Inflammatory macrophage treated with lipopolysaccharide for 1 hour (primary cell): Measurements from ENCODE around the gene DPYSL4.

ENCODE experiments used
- DNase-seq, 2 donors: peaks; one replicate each; pipeline ENCODE4 v3.0.0-alpha.2; 2020 to 2022

DPYSL4 gene

DNA sequence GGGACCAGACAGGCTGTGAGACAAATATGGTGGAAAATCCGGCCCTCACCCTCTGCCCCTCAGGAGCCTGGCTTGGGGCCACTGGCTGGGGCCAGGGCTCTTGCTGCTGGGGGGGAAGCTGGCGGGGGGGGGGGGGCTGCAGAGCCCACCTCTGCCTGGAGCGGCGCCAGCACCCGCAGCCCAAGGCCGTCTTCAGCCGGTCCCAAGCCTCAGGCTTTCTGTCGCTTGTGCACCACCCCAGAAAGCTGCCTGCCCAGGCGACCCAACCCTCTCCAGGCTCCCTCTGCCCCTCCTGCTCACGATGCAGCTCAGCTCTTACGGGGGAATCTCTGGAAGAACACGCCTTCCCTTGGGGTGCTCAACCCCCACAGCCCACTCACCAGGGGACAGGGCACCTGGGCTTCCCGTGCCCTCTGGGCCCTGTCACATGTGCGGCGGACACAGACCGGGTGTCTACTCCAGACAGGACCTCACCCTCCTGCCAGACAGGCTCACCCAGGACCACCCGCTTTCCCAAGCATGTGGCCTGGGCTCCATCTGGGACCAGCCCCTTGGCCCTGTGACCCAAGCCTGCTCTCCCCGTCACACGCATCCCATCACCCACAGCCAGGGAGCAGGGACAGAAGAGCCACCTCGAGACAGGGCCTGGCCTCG is 43.9 kb downstream of the DPYSL4 start:
- DNase-seq, result no peak

DNA sequence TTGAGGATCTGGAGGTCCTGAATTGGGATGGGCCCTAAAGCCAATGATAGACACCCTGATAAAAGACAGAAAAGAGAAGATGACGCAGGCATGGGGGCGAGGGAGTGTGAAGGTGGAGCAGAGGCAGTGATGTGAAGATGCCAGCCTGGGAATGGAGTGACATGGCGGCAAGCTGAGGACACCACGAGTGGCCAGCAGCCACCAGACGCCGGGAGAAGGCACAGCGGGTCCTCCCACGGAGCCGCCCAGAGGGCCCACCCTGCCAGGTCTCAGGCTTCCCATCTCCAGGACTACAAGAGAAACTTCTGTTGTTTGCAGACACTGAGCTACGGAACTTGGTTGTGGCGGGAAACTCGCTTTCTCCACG is 44.9 kb downstream of the DPYSL4 start:
- no peak for DNase-seq

DNA sequence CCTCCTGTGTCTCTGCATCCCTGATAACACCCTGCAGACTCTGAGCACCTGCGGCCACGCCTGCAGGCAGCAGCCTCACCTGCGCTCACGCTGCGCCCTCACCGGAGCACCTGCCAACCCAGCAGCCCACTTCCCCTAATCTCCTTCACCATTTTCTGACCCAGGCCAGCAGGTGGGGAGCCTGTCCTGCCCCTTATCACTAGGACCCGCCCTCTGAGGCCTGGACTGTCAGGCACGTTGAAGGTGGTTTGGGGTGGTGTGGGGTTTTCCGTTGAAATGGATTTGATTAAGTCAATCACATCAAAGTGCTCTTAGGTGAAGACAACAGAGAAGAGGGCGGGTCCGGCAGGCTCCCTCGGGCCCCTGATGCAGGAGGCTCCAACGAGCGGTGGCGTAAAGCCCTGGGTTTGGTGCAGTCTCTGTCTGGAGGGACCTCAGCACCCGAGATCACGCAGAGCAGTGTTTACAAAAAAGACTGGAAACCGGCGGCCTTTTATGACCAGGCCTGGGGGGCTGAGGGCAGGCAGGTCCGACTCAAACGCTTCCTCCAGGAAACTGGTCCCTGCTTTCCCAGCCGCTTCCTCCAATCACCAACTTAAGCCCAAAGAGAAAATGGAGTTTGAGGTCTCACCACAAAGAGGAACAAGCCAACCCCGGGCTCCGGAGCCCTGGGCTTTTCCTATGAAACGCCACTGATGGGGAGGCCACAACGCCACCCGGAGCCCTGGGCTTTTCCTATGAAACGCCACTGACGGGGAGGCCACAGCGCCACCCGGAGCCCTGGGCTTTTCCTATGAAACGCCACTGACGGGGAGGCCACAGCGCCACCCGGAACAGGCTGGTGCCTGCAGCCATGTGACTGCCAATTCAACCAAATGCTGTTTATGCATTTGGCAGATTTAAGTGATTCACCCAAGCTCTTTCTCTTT is 45.5 kb downstream of the DPYSL4 start:
- peak; percentile 77 to 91 for DNase-seq

DNA sequence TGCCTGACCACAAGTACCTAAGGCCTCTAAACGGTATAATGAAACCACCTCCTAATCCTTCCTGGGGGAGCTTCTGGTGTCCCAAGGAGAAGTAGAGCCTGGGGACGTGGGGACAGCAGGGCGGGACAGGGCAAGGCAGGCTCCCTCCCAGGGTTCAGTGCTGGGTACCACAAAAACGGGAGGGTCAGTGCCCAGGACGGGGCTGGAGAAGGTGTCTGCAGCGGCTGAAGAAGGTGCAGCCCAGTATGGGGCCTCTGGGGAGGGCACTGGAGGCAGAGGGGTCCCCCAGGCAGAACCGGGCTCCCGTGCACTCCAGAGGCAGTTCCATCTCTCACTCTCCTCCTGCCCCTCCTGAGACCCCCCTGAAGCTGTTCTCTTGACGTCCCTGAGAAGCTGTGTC is 46.2 kb downstream of the DPYSL4 start:
- no peak for DNase-seq

GRCh38 chr10:132233501-132234085 is 46.8 kb downstream of the DPYSL4 start:
- no peak for DNase-seq

GRCh38 chr10:132234860-132235259 is 48.1 kb downstream of the DPYSL4 start:
- no peak for DNase-seq

GRCh38 chr10:132236161-132236560 is 49.4 kb downstream of the DPYSL4 start:
- no peak for DNase-seq

- no peak for DNase-seq
Measured at GRCh38 chr10:132236881-132237280, 50.1 kb downstream of the DPYSL4 start.

GRCh38 chr10:132237396-132237795 is 50.6 kb downstream of the DPYSL4 start:
- no peak for DNase-seq

DNA sequence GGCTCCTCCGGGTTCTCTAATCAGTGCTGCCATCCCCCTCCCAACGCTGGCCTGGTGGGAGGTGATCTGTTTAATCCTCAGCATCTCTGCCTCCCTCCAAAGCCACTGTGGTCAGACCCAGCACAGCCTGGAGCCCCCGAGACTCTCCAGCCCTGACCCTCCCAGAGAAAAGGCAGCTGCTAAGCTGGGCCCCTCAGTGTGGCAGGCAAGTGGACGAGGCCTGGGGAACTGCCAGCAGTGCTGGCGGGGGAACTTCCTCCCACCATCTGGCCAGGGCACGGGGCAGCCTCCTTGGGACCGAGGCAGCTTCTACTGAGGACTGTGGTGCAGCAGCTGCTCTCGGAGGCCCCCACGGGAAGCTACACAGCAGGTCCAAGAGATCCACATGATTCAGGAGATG is 51.1 kb downstream of the DPYSL4 start:
- DNase-seq, result no peak

DNA sequence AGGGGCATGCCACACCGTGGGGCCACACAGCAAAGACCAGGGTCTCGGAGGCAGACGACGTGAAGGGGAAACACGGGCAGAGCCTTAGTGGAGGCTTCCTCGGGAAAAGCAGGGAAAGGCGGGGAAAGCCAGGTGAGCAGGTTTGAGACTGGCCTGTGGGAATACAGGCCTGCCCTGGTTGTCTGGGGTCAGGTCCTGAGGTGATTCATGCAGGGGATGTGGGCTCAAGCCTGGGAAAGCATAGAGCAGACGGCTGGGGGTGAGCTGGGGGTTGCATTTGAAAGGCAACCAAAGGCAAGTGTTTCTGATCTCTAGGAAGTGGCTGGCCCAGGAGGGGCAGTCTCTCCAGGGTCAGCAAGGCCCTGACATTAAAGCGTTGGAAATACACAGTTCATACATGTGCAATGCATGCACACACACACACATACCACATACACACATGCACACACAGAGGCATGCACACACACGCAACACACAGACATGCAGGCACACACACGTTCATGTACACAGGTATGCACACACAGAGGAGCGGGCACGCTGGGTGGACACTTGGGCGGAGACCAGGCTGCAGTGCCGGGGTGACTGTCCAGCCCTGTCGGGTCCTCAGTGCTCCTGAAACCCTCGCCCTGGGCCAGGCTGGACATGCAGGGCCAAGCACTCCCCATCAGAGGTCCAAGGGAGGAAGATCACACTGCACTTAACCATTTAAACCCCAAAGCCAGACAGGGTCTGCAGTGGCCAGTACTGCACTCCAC is 51.8 kb downstream of the DPYSL4 start:
- DNase-seq, result no peak

GRCh38 chr10:132239126-132240031 is 52.6 kb downstream of the DPYSL4 start:
- DNase-seq, result no peak

DNA sequence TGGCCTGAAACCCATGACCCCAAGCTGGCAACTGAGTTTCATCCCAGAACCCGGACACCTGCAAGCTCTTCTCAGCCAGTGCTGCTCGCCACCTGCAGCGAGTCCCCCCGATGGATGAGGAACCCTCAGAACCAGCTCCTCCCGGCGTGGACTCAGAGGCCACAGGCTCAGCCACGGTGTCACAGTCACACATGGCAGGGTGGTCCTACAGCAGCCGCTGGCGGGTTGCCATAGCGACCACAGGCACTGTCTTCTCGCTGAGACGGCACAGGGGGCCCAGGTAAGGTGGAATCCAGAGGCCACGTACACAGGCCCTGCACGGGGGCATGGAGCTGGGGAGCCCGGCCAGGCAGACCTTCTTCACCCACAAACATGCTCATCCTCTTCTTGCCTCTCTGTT is 53.4 kb downstream of the DPYSL4 start:
- no peak for DNase-seq

- no peak for DNase-seq
Measured at GRCh38 chr10:132240581-132240980, 53.8 kb downstream of the DPYSL4 start.

DNA sequence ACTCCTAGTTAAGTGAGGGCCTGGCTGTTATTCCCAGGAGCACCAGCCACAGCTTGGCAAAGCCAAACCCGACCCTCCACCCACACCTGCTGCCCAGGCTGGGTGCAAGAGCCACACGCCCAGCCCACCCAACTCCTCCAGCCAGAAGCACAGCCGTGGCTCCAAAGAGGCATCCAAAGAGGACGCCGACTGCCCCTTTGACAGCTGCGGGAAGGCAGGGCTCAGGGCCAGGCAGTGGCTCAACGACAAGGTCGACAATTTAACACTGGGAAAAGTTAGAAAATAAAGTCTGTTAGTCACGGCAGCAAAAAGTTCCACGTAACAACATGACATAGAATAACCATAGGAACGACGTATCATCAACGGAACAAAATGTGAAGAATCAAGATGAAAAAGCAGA is 54.3 kb downstream of the DPYSL4 start:
- no peak for DNase-seq

DNA sequence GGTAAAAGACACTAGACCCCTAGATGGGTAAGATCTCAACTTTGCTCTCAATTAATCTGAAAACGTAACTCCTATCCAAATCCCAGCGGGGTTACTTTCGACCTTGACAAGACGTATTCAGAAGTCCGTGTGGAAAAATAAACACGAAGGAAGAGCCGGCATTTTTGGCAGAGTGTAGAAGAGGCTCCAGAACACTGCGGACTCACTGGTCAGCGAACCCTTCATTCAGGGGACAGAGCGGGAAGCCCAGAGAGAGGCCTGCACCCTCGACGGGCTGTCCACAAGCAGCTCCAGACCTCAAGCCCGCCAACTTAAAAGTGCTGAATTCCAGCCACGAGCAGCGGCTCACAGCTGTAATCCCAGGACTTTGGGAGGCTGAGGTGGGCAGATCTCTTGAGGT is 54.7 kb downstream of the DPYSL4 start:
- no peak for DNase-seq

- no peak for DNase-seq
Measured at GRCh38 chr10:132242103-132242840, 55.5 kb downstream of the DPYSL4 start.

DNA sequence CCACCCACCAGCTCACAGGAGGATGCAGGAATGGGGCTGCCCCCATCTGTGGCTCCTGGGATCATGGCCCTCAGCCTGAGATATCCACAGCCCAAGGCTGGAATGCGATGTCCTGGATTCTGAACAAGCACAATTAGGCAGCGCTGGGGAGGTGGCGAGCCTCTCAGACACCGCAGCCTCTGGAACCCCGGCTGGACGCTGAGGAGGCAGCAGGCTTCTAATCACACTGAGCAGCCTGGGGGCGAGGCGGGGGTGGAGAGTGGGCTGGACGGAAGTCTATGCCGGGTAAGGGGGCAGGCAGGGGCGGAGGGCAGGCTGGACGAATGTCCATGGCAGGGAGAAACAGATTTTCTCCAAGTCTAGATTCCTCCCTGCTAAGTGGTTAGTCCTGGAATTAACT is 56.4 kb downstream of the DPYSL4 start:
- DNase-seq, result no peak

DNA sequence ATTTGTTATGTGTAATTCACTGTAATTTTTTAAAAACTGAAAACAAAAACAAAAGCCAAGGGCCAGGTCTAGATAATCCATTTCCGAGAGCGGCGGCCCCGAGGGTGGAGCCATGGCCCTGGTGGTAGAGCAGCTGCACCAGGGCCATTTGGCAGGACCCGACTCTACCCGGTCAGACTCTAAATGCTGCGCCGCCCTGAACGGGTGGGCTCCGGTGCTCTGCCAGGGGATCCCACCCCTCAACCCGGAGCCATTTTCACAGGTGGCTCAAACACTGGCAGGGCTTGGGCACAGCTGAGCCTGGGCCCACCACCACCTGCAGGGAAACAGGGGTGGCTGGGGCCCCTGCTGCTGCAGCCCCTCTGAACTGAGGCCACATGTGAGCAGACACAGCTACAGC is 56.9 kb downstream of the DPYSL4 start:
- DNase-seq, result no peak

- no peak for DNase-seq
Measured at GRCh38 chr10:132245056-132245455, 58.3 kb downstream of the DPYSL4 start.

- DNase-seq, result no peak
Measured at GRCh38 chr10:132246296-132246695, 59.5 kb downstream of the DPYSL4 start.
